NOMO-1 treated with DMSO at 0.1 percent for 48 hours (cell line): ENCODE measurements around the gene MOB3A.

Source experiments
- DNase-seq: peaks from one replicate; lab custom pipeline; 2025; ENCODE audit not compliant: unreplicated experiment; lab: John Stamatoyannopoulos, UW

Gene MOB3A

GRCh38 chr19:2081873-2082810 lies 14.0 kb downstream of the MOB3A start:
- DNase-seq = peak; percentile 73

GRCh38 chr19:2080336-2080988 lies 15.7 kb downstream of the MOB3A start:
- no peak for DNase-seq

- no peak for DNase-seq
Observed at GRCh38 chr19:2079865-2080301, 16.2 kb downstream of the MOB3A start.

GRCh38 chr19:2079076-2079864 lies 16.9 kb downstream of the MOB3A start:
- DNase-seq = no peak

- no peak for DNase-seq
Observed at GRCh38 chr19:2077833-2078619, 18.1 kb downstream of the MOB3A start.

- no peak for DNase-seq
Observed at GRCh38 chr19:2077398-2077797, 18.7 kb downstream of the MOB3A start.

- DNase-seq = no peak
Observed at GRCh38 chr19:2076526-2076944, 19.6 kb downstream of the MOB3A start.

GRCh38 chr19:2072757-2073551 lies 23.2 kb downstream of the MOB3A start:
- DNase-seq = no peak

- DNase-seq = no peak
Observed at GRCh38 chr19:2070986-2071673, 25.0 kb downstream of the MOB3A start.

GRCh38 chr19:2070436-2070827 lies 25.7 kb downstream of the MOB3A start:
- no peak for DNase-seq

GRCh38 chr19:2064788-2065524 lies 31.2 kb downstream of the MOB3A start:
- no peak for DNase-seq

GRCh38 chr19:2064395-2064787 lies 31.7 kb downstream of the MOB3A start:
- no peak for DNase-seq

GRCh38 chr19:2063824-2064223 lies 32.3 kb downstream of the MOB3A start:
- DNase-seq = no peak

- no peak for DNase-seq
Observed at GRCh38 chr19:2062770-2063169, 33.4 kb downstream of the MOB3A start.

- DNase-seq = no peak
Observed at GRCh38 chr19:2062389-2062729, 33.8 kb downstream of the MOB3A start.

GRCh38 chr19:2061495-2062388 lies 34.4 kb downstream of the MOB3A start:
- peak; percentile 99 for DNase-seq

GRCh38 chr19:2060884-2061494 lies 35.1 kb downstream of the MOB3A start:
- DNase-seq = no peak
